IMR-90 (cell line): ENCODE data around the gene AKAP6. TPM values are rescaled to one million over a fixed set of nuclear protein-coding genes. Genes with fewer than 3 reads are reported as not detected.

Experiments
- ATAC-seq: fragments of 200-7000 bp; cut with Tn5 transposase; 2 replicates; pipeline ENCODE4 v1.9.1; 2020; ENCODE audit warnings: low read depth, mild to moderate bottlenecking, moderate library complexity
- BruUV-seq: library from RNA; stranded (reverse); fragments of 400-500 nt; replicated peaks from 2 replicates; lab custom pipeline; 2021; lab: Mats Ljungman, UMichigan
- CTCF ChIA-PET: fragments of 300-600 bp; formaldehyde crosslinking; extraction: SDS; loops from one replicate; lab custom pipeline; 2021; ENCODE audit warnings: antibody characterized with exemption; lab: Yijun Ruan, JAX
- POLR2A ChIA-PET: fragments of 300-600 bp; sonication (Branson Sonifier 250); formaldehyde crosslinking; loops from one replicate; lab custom pipeline; 2022; ENCODE audit warnings: antibody characterized with exemption; ENCODE audit not compliant: unreplicated experiment; lab: Charles Lee
- DNase-seq: peaks from one replicate; pipeline ENCODE4 v3.0.0; 2013
- H2AFZ ChIP-seq: replicated peaks from 2 replicates; pipeline ENCODE3; 2013; ENCODE audit warnings: low read length, mild to moderate bottlenecking; ENCODE audit not compliant: poor library complexity
- H2AK5ac ChIP-seq: 2 replicates; pipeline ENCODE4 v1.6.1; 2013; ENCODE audit warnings: low read depth, low read length, inconsistent platforms
- H2AK9ac ChIP-seq: replicated peaks from 2 replicates; pipeline ENCODE3; 2013; ENCODE audit warnings: mild to moderate bottlenecking, low read depth, low read length, moderate library complexity; ENCODE audit not compliant: poor library complexity
- H2BK120ac ChIP-seq: 2 replicates; pipeline ENCODE4 v1.6.1; 2013; ENCODE audit warnings: low read depth, low read length, inconsistent platforms
- H2BK15ac ChIP-seq: 3 replicates; pipeline ENCODE4 v1.6.1; 2013; ENCODE audit warnings: low read depth, low read length, inconsistent platforms
- H2BK20ac ChIP-seq: 2 replicates; pipeline ENCODE4 v1.6.1; 2013; ENCODE audit warnings: low read depth, mild to moderate bottlenecking, inconsistent platforms, low read length, moderate library complexity
- H2BK5ac ChIP-seq: 2 replicates; pipeline ENCODE4 v1.6.1; 2013; ENCODE audit warnings: mild to moderate bottlenecking, low read depth, low read length, inconsistent platforms; ENCODE audit not compliant: poor library complexity, severe bottlenecking
- H3K14ac ChIP-seq: replicated peaks from 2 replicates; pipeline ENCODE4 v1.6.1; 2013; ENCODE audit warnings: low read depth, low read length, inconsistent platforms
- H3K18ac ChIP-seq: 2 replicates; pipeline ENCODE4 v1.6.1; 2013; ENCODE audit warnings: low read depth, low read length, control low read depth
- H3K23ac ChIP-seq: 2 replicates; pipeline ENCODE4 v1.6.1; 2013; ENCODE audit warnings: low read depth, low read length, inconsistent platforms
- H3K27ac ChIP-seq: 2 replicates; pipeline ENCODE4 v1.5.1; 2013; ENCODE audit warnings: mild to moderate bottlenecking, control low read depth, low read length; ENCODE audit not compliant: insufficient read depth
- H3K27me3 ChIP-seq: 2 replicates; pipeline ENCODE4 v1.6.1; 2013; ENCODE audit warnings: low read length; ENCODE audit not compliant: control insufficient read depth, insufficient read depth
- H3K36me3 ChIP-seq: 2 replicates; pipeline ENCODE4 v1.6.1; 2013; ENCODE audit warnings: low read length, mixed read lengths; ENCODE audit not compliant: control insufficient read depth, insufficient read depth
- H3K4ac ChIP-seq: 2 replicates; pipeline ENCODE4 v1.6.1; 2013; ENCODE audit warnings: low read depth, low read length, inconsistent platforms
- H3K4me1 ChIP-seq: 2 replicates; pipeline ENCODE4 v1.6.1; 2013; ENCODE audit warnings: low read length, mixed read lengths; ENCODE audit not compliant: control insufficient read depth, insufficient read depth
- H3K4me2 ChIP-seq: 2 replicates; pipeline ENCODE4 v1.6.1; 2013; ENCODE audit warnings: low read depth, mild to moderate bottlenecking, control low read depth, low read length, moderate library complexity
- H3K4me3 ChIP-seq: 2 replicates; pipeline ENCODE4 v1.5.1; 2013; ENCODE audit warnings: low read depth, mild to moderate bottlenecking, control low read depth, low read length, moderate library complexity; ENCODE audit not compliant: insufficient read depth
- H3K56ac ChIP-seq: 2 replicates; pipeline ENCODE4 v1.6.1; 2013; ENCODE audit warnings: low read length, inconsistent platforms; ENCODE audit not compliant: insufficient read depth; ENCODE audit errors: extremely low read depth
- H3K79me1 ChIP-seq, 2 experiments: 2 replicates each; pipeline ENCODE4 v1.6.1; 2013; ENCODE audit warnings: low read length in 2 of 2, inconsistent platforms in 1 of 2, low read depth in 1 of 2
- H3K9ac ChIP-seq: 2 replicates; pipeline ENCODE4 v1.6.1; 2013; ENCODE audit warnings: low read depth, low read length, control low read depth
- H3K9me1 ChIP-seq: 2 replicates; pipeline ENCODE4 v1.6.1; 2013; ENCODE audit warnings: low read length, inconsistent platforms; ENCODE audit not compliant: insufficient read depth
- H3K9me3 ChIP-seq: 2 replicates; pipeline ENCODE4 v1.6.1; 2013; ENCODE audit warnings: low read length; ENCODE audit not compliant: control insufficient read depth, insufficient read depth
- H4K20me1 ChIP-seq: 2 replicates; pipeline ENCODE4 v1.6.1; 2013; ENCODE audit warnings: low read length, inconsistent platforms; ENCODE audit not compliant: insufficient read depth
- H4K5ac ChIP-seq: 2 replicates; pipeline ENCODE4 v1.6.1; 2013; ENCODE audit warnings: mild to moderate bottlenecking, low read depth, low read length, control low read depth
- H4K8ac ChIP-seq, 2 experiments: 2 replicates each; pipeline ENCODE4 v1.6.1; 2013; ENCODE audit warnings: low read depth in 2 of 2, low read length in 2 of 2, control low read depth in 1 of 2, inconsistent platforms in 1 of 2
- H4K91ac ChIP-seq: 2 replicates; pipeline ENCODE4 v1.6.1; 2013; ENCODE audit warnings: low read depth, low read length, inconsistent platforms; ENCODE audit not compliant: insufficient read depth
- BHLHE40 ChIP-seq: fragments of 150-350 bp; IDR thresholded peaks from 2 replicates; pipeline ENCODE4 v1.6.1; 2016; ENCODE audit warnings: mild to moderate bottlenecking, low read depth, low read length
- ELK1 ChIP-seq: fragments of 150-350 bp; IDR thresholded peaks from 2 replicates; pipeline ENCODE4 v1.6.1; 2016; ENCODE audit warnings: low read depth, mild to moderate bottlenecking, low read length, moderate library complexity, borderline replicate concordance
- MAZ ChIP-seq: IDR thresholded peaks from 2 replicates; pipeline ENCODE4 v1.6.1; 2012; ENCODE audit warnings: low read depth, mild to moderate bottlenecking, low read length, improper control_type of control experiment, moderate library complexity, borderline replicate concordance
- NFE2L2 ChIP-seq: fragments of 150-350 bp; IDR thresholded peaks from 2 replicates; pipeline ENCODE4 v1.6.1; 2016; ENCODE audit warnings: low read depth, mild to moderate bottlenecking, low read length
- POLR2A ChIP-seq: IDR thresholded peaks from 2 replicates; pipeline ENCODE4 v1.6.1; 2012; ENCODE audit warnings: mild to moderate bottlenecking, low read depth, low read length
- RAD21 ChIP-seq: IDR thresholded peaks from 2 replicates; pipeline ENCODE4 v1.6.1; 2012; ENCODE audit warnings: low read length, improper control_type of control experiment
- RCOR1 ChIP-seq: IDR thresholded peaks from 2 replicates; pipeline ENCODE4 v1.6.1; 2012; ENCODE audit warnings: mild to moderate bottlenecking, low read length, improper control_type of control experiment; ENCODE audit not compliant: insufficient replicate concordance
- WGBS, 2 experiments: methylation state at CpG; one replicate each; pipeline versions ENCODE4 v1.1.5 to v1.1.7; 2013; ENCODE audit warnings: missing lambda C conversion rate in 2 of 2; ENCODE audit not compliant: insufficient read length in 1 of 2; ENCODE audit errors: extremely low coverage in 2 of 2; 5-methylcytosine and 5-hydroxymethylcytosine counted together
- dilution Hi-C: fragments of 300-500 bp; cut with HindIII; formaldehyde crosslinking; loops from one replicate; pipeline ENCODE4 v1.14.3; 2018; ENCODE audit warnings: low sequenced_read_pairs; ENCODE audit not compliant: unreplicated experiment
- in situ Hi-C: fragments of 300-500 bp; cut with MboI; formaldehyde crosslinking; loops from 3 replicates; pipeline ENCODE4 v1.14.3; 2019; ENCODE audit warnings: low sequenced_read_pairs, inconsistent platforms, mixed read lengths
- intact Hi-C: fragments of 100-400 bp; cut with micrococcal nuclease; formaldehyde crosslinking; loops from 2 replicates; pipeline ENCODE4 v1.10.0; 2022
- polyA plus RNA-seq, 3 experiments: library from polyadenylated mRNA; depleted of rRNA; stranded (reverse); fragments of >200 nt; gene quantifications; 2 replicates each; pipeline ENCODE4 v1.2.3, GENCODE V29; 2012; ENCODE audit warnings: low replicate concordance in 1 of 3
- total RNA-seq: library from RNA; depleted of rRNA; stranded (reverse); fragments of >200 nt; gene quantifications from 2 replicates; pipeline ENCODE4 v1.2.3, GENCODE V29; 2012

AKAP6 gene
- total and polyA plus RNA-seq, 2 of the 4 experiments (the other 2 are of a cell fraction): 0.22 to 1.6 TPM

DNA sequence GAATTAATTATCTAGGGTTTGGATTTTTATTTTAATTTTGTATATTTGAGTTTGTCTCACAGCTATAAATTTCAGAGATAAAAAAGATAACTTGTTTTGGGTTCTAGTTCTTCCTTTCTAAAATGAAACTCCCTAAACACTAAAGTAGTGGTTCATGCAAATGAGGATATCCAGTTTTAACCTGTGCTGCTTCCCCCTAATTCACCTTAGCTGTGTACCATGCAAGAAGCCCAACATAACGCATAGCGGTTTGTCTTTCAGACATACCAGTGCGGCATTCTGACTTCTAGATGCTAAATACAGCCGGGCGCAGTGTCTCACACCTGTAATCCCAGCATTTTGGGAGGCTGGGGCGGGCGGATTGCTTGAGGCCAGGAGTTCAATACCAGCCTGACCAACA is 320.9 kb downstream of the AKAP6 start:
- no peak overlapping the region for H2AK9ac ChIP-seq
- no peak overlapping the region for H3K18ac ChIP-seq
- no peaks in the 10 kb centered on the region for H4K20me1 ChIP-seq
- no peak overlapping the region for H3K4me3 ChIP-seq
- no peak overlapping the region for H2BK120ac ChIP-seq
- dilution Hi-C loops: no loop called here
- in situ Hi-C loops: no loop called here
- no peak overlapping the region for H2AFZ ChIP-seq
- no peak overlapping the region for H4K5ac ChIP-seq
- H3K14ac ChIP-seq: no peak overlapping the region
- ChIA-PET CTCF (no interaction called here), POLR2A (no interaction called here)
- TF ChIP-seq BHLHE40 (no peak), ELK1 (no peak), POLR2A (no peak), NFE2L2 (no peak), RCOR1 (no peak), RAD21 (no peak), MAZ (no peak)
- H4K91ac ChIP-seq: no peak overlapping the region
- no peak overlapping the region for H2BK5ac ChIP-seq
- H3K36me3 ChIP-seq: no peaks in the 10 kb centered on the region
- DNase-seq (no peak), ATAC-seq (no peak)
- no peaks in the 10 kb centered on the region for H3K9me3 ChIP-seq
- WGBS, 2 experiments: 95% methylated on average over 3 of the region's 7 CpGs; no CpG with 5 or more reads in 1 of the 2 experiments
- no peak overlapping the region for H3K4me2 ChIP-seq
- no peak overlapping the region for H4K8ac ChIP-seq
- no peaks in the 10 kb centered on the region for H3K27me3 ChIP-seq
- H3K56ac ChIP-seq: no peak overlapping the region
- H2BK20ac ChIP-seq: no peak overlapping the region
- H3K4me1 ChIP-seq: no peaks in the 10 kb centered on the region
- no peak overlapping the region for H3K27ac ChIP-seq
- intact Hi-C loops: no loop called here
- no peaks in the 10 kb centered on the region for H3K9me1 ChIP-seq
- no peak overlapping the region for H3K4ac ChIP-seq
- BruUV-seq: no TSS peak
- no peak overlapping the region for H2BK15ac ChIP-seq
- no peak overlapping the region for H3K9ac ChIP-seq
- no peaks in the 10 kb centered on the region for H3K79me1 ChIP-seq
- H2AK5ac ChIP-seq: no peak overlapping the region
- no peak overlapping the region for H3K23ac ChIP-seq
